Fibroblast of skin of right quadriceps (primary cell): Measurements from ENCODE around the gene OPN1MW3.
"Not testable (repeated sequence)": the region's sequence is repeated elsewhere in the genome, so short reads cannot be mapped to it uniquely, and the experiment has no call there.

Experiments
- DNase-seq: peaks from one replicate; pipeline ENCODE4 v3.0.0-alpha.2; 2013

Gene OPN1MW3

DNA sequence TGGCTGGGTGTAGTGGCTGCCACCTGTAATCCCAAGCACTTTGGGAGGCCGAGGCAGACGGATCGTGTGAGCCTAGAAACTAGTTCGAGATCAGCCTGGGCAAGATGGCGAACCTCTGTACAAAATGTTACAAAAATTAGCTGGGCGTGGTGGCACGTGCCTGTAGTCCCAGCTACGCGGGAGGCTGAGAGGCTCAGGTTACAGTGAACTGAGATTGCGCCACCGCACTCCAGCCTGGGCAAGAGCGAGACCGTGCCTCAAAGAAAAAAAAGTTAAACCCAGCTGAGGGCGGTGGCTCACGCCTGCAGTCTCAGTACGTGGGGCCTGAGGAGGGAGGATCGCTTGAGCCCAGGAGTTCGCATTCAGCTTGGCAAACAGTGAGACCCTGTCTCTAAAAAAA is 39.3 kb downstream of the OPN1MW3 start:
- no peak for DNase-seq

- DNase-seq, result no peak
Observed at GRCh38 chrX:154298312-154298711, 40.9 kb downstream of the OPN1MW3 start.

GRCh38 chrX:154300816-154301215 is 43.4 kb downstream of the OPN1MW3 start:
- no peak for DNase-seq

DNA sequence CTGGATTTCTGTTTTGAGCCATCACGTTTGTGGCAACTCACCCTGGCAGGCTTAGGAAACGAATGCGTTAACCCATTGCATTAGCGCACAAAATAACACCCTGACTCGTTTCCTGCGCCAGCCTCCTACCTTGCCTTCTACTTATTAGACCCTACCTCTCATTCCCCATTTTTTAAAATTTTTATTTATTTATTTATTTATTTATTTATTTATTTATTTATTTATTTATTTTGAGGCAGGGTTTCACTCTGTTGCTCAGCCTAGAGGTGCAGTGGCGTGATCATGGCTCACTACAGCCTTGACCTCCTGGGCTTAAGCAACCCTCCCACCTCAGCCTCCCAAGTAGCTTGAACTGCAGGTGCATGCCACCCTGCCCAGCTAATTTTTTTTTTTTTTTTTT is 45.6 kb downstream of the OPN1MW3 start:
- DNase-seq, result not testable (repeated sequence)

GRCh38 chrX:154303476-154303875 is 46.1 kb downstream of the OPN1MW3 start:
- no peak for DNase-seq

DNA sequence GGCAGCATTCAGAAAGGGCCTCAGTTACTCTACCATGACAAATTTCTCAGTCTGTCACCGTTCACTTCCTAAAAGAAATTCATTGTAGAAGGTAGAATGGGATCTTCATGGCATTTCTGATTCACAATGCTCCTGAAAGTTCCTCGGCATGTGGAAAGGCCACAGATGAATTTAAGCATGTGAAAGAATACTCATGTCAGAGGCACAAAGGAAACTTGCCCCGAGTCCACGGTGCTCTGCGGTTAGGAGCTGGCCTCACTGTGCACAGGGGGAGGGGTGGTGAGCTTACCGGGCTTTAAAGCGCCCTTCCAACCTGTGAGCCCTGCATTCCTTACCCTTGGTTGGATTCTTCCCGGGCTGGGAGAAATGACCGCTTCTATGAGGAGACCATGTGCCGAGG is 47.5 kb downstream of the OPN1MW3 start:
- DNase-seq, result no peak

GRCh38 chrX:154305541-154306205 is 48.3 kb downstream of the OPN1MW3 start:
- DNase-seq, result no peak

GRCh38 chrX:154307202-154307601 is 49.8 kb downstream of the OPN1MW3 start:
- DNase-seq, result no peak

- peak; percentile 22 for DNase-seq
Observed at GRCh38 chrX:154308108-154308946, 50.9 kb downstream of the OPN1MW3 start.

DNA sequence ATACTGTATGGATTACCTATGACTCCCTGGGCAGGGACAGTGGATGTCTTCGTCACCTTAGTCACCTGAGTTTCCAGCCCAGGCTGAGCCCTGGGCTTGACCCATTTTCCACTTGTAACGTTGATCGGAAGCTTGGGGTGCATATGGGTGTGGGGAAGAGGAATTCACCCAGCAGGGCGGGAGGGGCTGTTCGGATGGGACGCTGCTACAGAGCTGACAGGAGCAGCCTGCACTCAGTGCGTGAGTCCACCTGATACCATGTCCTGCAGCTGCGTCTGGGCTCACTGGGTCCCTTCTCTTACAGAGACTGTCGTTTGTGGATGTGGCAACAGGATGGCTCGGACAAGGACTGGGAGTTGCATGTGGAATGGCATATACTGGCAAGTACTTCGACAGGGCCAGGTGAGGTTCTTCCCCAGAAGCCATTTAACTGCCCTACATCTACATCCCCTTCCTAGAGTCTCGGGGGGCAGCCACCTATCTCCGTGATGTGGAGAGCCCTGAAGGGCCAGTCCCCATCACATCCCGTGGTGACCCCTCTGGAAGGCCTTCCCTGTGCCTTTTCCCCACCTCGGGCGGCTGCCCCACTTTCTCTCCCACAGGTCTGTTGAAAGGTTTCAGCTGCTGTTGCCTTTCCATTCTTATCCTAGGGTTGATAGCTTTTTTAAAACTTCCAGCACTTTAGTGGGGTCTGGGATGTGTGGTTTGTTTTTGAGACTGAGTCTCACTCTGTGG is 51.8 kb downstream of the OPN1MW3 start:
- DNase-seq, result no peak

DNA sequence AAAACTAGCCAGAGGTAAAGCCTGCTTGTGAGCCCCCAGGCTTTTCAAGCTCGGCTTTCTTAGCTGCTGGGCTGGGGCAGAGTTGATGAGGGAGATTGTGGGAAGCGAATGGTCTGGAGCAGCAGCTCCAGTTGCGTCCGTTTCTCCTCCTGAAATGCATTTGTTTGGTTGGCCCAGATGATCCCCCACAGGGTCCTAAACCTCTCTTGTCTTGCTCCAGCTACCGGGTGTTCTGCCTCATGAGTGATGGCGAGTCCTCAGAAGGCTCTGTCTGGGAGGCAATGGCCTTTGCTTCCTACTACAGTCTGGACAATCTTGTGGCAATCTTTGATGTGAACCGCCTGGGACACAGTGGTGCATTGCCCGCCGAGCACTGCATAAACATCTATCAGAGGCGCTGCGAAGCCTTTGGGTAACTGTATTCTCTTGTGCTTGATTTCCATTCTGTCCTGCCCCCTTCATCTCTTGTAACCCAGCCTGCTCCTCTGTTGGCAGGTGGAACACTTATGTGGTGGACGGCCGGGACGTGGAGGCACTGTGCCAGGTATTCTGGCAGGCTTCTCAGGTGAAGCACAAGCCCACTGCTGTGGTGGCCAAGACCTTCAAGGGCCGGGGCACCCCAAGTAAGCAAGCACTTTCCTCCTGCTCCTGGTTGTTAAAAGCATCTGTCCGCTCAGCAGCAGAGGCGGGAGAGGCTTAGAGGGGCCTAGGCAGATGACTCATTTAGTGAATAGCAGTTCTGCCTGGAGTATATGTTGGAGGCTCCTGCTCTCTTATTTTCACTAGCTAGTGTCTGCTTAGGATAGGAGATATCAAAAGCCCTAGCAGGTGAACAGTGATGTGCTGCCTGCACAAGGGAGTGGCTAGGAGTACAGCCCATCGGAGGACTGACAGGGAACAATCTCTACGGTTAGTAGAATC is 53.5 kb downstream of the OPN1MW3 start:
- no peak for DNase-seq

DNA sequence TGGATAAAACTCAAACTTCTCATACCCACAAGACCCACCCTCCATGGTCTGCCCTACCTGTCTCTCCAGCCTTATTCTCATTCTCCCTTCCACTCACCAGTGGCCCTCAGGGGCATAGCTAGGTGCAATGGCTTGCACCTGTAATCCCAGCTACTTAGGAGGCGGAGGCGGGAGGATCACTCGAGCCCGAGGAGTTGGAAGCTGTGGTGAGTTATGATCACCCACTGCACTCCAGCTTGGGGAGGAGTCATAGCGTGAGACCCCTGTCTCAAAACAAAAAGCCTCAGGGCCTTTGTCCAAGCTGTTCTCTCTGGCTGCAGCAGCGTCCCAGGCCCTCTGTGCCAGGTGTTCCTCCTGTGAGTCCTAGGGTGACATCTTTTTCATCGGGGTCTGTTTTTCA is 54.7 kb downstream of the OPN1MW3 start:
- no peak for DNase-seq

DNA sequence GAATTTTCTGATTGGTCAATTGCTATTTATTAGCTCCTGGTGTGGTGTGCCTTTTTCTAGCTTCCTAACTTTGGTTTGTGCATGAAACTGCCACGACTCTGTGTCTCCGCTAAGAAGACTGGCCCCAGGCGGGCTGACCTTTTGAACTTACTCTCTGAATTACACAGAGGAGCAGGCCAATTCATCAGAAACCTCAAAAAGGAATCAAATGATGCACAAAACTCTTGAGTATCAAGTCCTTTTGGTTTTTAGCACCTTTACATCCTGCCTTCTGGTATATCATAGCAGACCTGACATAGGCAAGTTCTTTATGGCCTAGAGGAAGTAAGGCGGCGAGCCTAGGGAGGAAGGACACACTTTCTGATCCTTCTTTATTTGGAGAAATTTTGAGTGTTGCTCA is 55.8 kb downstream of the OPN1MW3 start:
- no peak for DNase-seq

GRCh38 chrX:154315416-154315815 is 58.0 kb downstream of the OPN1MW3 start:
- DNase-seq, result no peak

GRCh38 chrX:154317391-154317995 is 60.1 kb downstream of the OPN1MW3 start:
- DNase-seq, result no peak

DNA sequence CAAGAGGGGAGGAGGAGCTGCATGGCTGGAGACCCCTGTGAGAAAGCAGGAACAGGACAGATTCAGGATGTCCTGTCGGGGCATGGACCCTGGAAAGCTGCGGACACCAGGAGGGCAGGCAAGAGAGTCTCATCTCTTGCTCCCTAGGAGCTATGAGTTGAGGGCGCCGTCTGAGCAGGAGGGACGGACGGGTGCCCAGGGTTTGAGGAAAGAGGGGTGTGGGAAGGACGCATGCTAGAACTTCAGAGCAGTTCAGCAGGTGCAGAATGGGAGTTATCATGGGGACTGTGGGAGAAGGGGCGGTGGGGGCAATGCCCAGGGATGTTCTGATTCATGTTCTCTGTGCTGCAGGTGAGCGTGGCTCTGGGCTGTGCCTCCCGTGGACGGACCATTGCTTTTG is 63.0 kb downstream of the OPN1MW3 start:
- no peak for DNase-seq
